Prostate gland (tissue), 2 donors: ENCODE measurements around the gene PCNT. TPM values are rescaled to one million over a fixed set of nuclear protein-coding genes. Genes with fewer than 3 reads are reported as not detected.

Experiments
- DNase-seq: peaks from one replicate; pipeline ENCODE4 v3.0.0-alpha.2; 2019; ENCODE audit warnings: low spot score
- H3K27ac ChIP-seq, 2 donors: fragments of 200-600 bp; sonication (generic); 2 replicates each; pipeline ENCODE4 v1.5.1; 2017 to 2019
- H3K27me3 ChIP-seq: fragments of 200-600 bp; sonication (generic); replicated peaks from 2 replicates; pipeline ENCODE4 v1.5.1; 2019; ENCODE audit not compliant: insufficient read depth
- H3K36me3 ChIP-seq, 2 donors: fragments of 200-600 bp; sonication (generic); 1 replicate in 1 of 2; 2 replicates in 1 of 2; pipeline versions ENCODE4 v1.5.1 to v1.8.1; 2017 to 2019
- H3K4me1 ChIP-seq: fragments of 200-600 bp; sonication (generic); replicated peaks from 2 replicates; pipeline ENCODE4 v1.5.1; 2019
- H3K4me3 ChIP-seq, 2 donors: fragments of 200-600 bp; sonication (generic); 2 replicates each; pipeline ENCODE4 v1.5.1; 2017 to 2019
- H3K9me3 ChIP-seq: fragments of 200-600 bp; sonication (generic); 2 replicates; pipeline ENCODE4 v1.5.1; 2017
- POLR2A ChIP-seq: fragments of 450-650 bp; IDR thresholded peaks from one replicate; pipeline ENCODE4 v1.6.1; 2016; ENCODE audit warnings: antibody characterized with exemption, mild to moderate bottlenecking
- POLR2AphosphoS5 ChIP-seq: sonication (generic); formaldehyde crosslinking; IDR thresholded peaks from one replicate; pipeline ENCODE4 v1.6.1; 2017; ENCODE audit warnings: antibody characterized with exemption
- WGBS: methylation state at CpG from one replicate; pipeline ENCODE4 v1.1.5; 2018; 5-methylcytosine and 5-hydroxymethylcytosine counted together
- intact Hi-C: fragments of 100-400 bp; cut with DNase I; formaldehyde crosslinking; loops from one replicate; pipeline ENCODE4 v1.14.2; 2022
- total RNA-seq, 2 donors: library from RNA; depleted of rRNA; stranded (reverse); fragments of >200 nt; gene quantifications; one replicate each; pipeline ENCODE4 v1.1.0, GENCODE V29; 2016
- TF ChIP-seq, protein P1 (sequence below), 4 experiments: fragments of 200-600 bp in 2 of 4; fragments of 450-650 bp in 2 of 4; sonication (generic) in 2 of 4; IDR thresholded peaks; 1 replicate in 3 of 4; 2 replicates in 1 of 4; pipeline ENCODE4 v1.5.1; 2016 to 2019; ENCODE audit warnings: antibody characterized with exemption in 4 of 4, mild to moderate bottlenecking in 2 of 4, moderate library complexity in 2 of 4

The PCNT gene
- total RNA-seq, 2 donors from 2014 or later = 33.8 to 70.9 TPM

DNA sequence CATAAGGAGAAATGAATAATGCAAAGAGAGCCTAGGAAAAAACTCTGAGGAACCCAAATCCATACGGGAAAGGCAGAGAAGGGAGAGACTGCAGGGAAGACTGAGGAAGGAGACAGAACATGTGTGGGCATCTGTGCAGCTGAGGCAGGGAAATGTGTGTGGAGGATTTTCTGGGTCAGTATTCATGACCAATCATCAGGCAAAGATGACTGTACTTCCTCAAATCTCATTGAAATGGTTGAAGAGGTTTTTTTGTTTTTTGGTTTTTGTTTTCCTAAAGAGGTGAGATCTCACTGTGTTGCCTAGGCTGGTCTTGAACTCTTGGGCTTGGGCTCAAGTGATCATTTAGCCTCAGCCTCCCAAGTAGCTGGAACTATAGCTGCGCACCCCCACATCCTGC, 150.4 kb downstream of the PCNT start:
- 97% methylated on average over 2 of the region's 2 CpGs for WGBS

DNA sequence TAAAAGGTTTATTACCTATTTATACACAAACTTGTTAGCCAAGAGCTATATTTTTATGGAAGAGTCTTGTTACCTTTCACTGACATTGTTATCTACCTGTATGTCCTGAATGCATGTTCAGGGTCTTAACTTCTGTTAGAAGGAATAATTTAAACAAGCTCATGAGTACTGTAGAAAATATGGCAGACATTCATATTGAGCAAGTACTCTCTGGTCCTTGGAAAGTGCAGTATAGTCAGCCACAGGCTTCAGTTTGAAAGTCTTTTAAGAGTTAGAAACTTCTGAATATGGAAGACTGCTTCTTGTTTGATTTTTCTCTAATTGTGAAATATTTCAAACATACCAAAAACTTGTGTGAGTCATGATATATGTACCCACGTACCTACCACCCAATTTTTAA, 151.3 kb downstream of the PCNT start:
- TF ChIP-seq, protein P1, sequence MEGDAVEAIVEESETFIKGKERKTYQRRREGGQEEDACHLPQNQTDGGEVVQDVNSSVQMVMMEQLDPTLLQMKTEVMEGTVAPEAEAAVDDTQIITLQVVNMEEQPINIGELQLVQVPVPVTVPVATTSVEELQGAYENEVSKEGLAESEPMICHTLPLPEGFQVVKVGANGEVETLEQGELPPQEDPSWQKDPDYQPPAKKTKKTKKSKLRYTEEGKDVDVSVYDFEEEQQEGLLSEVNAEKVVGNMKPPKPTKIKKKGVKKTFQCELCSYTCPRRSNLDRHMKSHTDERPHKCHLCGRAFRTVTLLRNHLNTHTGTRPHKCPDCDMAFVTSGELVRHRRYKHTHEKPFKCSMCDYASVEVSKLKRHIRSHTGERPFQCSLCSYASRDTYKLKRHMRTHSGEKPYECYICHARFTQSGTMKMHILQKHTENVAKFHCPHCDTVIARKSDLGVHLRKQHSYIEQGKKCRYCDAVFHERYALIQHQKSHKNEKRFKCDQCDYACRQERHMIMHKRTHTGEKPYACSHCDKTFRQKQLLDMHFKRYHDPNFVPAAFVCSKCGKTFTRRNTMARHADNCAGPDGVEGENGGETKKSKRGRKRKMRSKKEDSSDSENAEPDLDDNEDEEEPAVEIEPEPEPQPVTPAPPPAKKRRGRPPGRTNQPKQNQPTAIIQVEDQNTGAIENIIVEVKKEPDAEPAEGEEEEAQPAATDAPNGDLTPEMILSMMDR (IDR thresholded peaks at IDR 0.05) = no peak
- no peak for TF ChIP-seq POLR2A
- no peak for TF ChIP-seq POLR2AphosphoS5
- intact Hi-C loops = no loop called here
- no peak for DNase-seq
- Histone ChIP-seq H3K27me3 (no peaks in the 10 kb centered on the region), H3K4me3 (no peak overlapping the region), H3K9me3 (no peaks in the 10 kb centered on the region), H3K36me3 (no peaks in the 10 kb centered on the region), H3K27ac (no peak overlapping the region), H3K4me1 (no peaks in the 10 kb centered on the region)
- WGBS = 94% methylated on average over 1 of the region's 1 CpG

More for the DNA sequence above, 150.4 kb downstream of the PCNT start:
- TF ChIP-seq POLR2A (no peak), POLR2AphosphoS5 (no peak)
- TF ChIP-seq, protein P1 (IDR thresholded peaks at IDR 0.05) = no peak
- Histone ChIP-seq H3K4me1 (no peaks in the 10 kb centered on the region), H3K4me3 (no peak overlapping the region), H3K27me3 (no peaks in the 10 kb centered on the region), H3K36me3 (no peaks in the 10 kb centered on the region), H3K9me3 (no peaks in the 10 kb centered on the region), H3K27ac (no peak overlapping the region)
- DNase-seq = no peak
- intact Hi-C loops = no loop called here

DNA sequence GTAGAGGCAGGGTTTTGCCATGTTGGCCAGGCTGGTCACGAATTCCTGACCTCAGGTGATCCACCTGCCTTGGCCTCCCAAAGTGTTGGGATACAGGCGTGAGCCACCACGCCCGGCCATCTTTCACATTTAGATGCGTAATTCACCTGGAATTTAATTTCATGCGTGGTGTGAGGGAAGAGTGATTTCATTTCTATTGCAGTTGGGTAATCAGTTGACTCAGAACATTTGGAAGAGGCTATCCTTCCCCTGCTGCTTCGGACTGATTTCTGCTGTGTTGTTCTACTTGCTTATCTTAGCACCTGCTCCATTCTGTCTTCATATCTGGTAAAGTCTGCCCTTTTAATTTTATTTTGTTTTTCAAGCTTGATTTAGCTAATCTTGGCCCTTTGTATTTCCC, 153.8 kb downstream of the PCNT start:
- Histone ChIP-seq H3K36me3 (no peaks in the 10 kb centered on the region), H3K4me3 (no peak overlapping the region), H3K9me3 (no peaks in the 10 kb centered on the region), H3K27ac (no peak overlapping the region), H3K27me3 (no peaks in the 10 kb centered on the region), H3K4me1 (no peaks in the 10 kb centered on the region)
- TF ChIP-seq POLR2A (no peak), POLR2AphosphoS5 (no peak)
- TF ChIP-seq, protein P1 (IDR thresholded peaks at IDR 0.05) = no peak
- 96% methylated on average over 7 of the region's 7 CpGs for WGBS
- intact Hi-C loops = no loop called here
- no peak for DNase-seq

DNA sequence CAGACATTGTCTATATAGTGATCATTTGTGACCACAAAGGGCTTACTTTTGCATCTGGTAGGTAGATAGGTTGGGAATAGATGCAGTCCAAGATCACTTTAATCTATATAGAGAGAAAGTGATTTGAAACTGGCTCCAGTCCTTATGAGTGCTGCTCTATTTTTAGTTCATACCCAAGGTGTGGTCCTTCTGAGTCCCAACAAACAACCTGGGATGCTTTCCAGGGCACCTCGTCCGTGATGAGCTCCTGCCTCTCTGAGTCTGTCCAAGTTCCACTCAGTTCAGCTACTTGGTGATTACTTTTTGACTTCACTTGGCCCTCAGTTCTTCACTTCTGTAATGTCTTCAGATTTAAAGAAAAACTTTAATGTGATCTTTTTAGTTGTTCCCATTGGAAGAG, 155.0 kb downstream of the PCNT start:
- intact Hi-C loops = no loop called here
- DNase-seq = no peak
- 50% methylated on average over 2 of the region's 2 CpGs for WGBS
- Histone ChIP-seq H3K9me3 (no peaks in the 10 kb centered on the region), H3K27me3 (no peaks in the 10 kb centered on the region), H3K4me1 (no peaks in the 10 kb centered on the region), H3K27ac (no peak overlapping the region), H3K4me3 (no peak overlapping the region), H3K36me3 (no peaks in the 10 kb centered on the region)
- TF ChIP-seq, protein P1 (IDR thresholded peaks at IDR 0.05) = no peak
- TF ChIP-seq POLR2A (no peak), POLR2AphosphoS5 (no peak)

DNA sequence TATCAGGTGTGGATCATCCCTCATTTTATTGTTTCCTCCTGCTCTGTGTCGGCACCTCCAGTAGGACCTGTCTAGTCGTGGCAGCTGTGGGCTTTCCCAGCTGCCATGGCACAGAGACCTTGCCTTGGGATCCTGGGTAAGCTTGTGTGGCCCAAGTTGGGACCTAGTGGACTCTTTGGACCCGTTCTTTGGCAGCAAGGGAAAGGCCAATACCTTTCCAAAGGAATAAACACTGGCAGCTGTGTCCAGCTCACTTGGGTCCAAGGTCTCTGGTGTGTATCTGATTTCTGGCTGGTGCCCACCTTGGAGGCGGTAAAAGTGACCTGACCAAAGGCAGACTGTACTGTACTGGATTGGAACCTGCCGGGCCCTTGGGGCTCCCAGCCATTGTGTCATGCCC, 156.5 kb downstream of the PCNT start:
- Histone ChIP-seq H3K36me3 (no peaks in the 10 kb centered on the region), H3K4me3 (no peak overlapping the region), H3K4me1 (no peaks in the 10 kb centered on the region), H3K9me3 (no peaks in the 10 kb centered on the region), H3K27me3 (no peaks in the 10 kb centered on the region), H3K27ac (no peak overlapping the region)
- intact Hi-C loops = no loop called here
- WGBS = 86% methylated on average over 5 of the region's 5 CpGs
- DNase-seq = no peak
- TF ChIP-seq POLR2AphosphoS5 (no peak), POLR2A (no peak)
- TF ChIP-seq, protein P1 (IDR thresholded peaks at IDR 0.05) = no peak
